IPS-18a (cell line): ENCODE data around the gene MACROD2.

ENCODE experiments used
- H3K27ac ChIP-seq: one replicate; pipeline ENCODE4 v1.5.1; 2013; ENCODE audit warnings: low read length
- H3K27me3 ChIP-seq: one replicate; pipeline ENCODE4 v1.6.1; 2013; ENCODE audit warnings: mild to moderate bottlenecking, low read length; ENCODE audit not compliant: control insufficient read depth, insufficient read depth
- H3K36me3 ChIP-seq: one replicate; pipeline ENCODE4 v1.6.1; 2013; ENCODE audit warnings: low read depth, low read length; ENCODE audit not compliant: control insufficient read depth
- H3K4me1 ChIP-seq: one replicate; pipeline ENCODE4 v1.6.1; 2013; ENCODE audit warnings: low read depth, low read length; ENCODE audit not compliant: control insufficient read depth
- H3K4me3 ChIP-seq: one replicate; pipeline ENCODE4 v1.5.1; 2013; ENCODE audit warnings: low read length
- H3K9ac ChIP-seq: one replicate; pipeline ENCODE4 v1.6.1; 2013; ENCODE audit warnings: mild to moderate bottlenecking, low read length, moderate library complexity
- H3K9me3 ChIP-seq: one replicate; pipeline ENCODE4 v1.6.1; 2013; ENCODE audit warnings: low read depth, low read length; ENCODE audit not compliant: control insufficient read depth

Gene MACROD2

GRCh38 chr20:14518648-14519047, 523.3 kb downstream of the MACROD2 start:
- Histone ChIP-seq H3K9ac (no peak overlapping the region), H3K4me1 (no peaks in the 10 kb centered on the region), H3K4me3 (no peak overlapping the region), H3K27ac (no peak overlapping the region), H3K9me3 (no peaks in the 10 kb centered on the region), H3K27me3 (no peaks in the 10 kb centered on the region), H3K36me3 (no peaks in the 10 kb centered on the region)

GRCh38 chr20:14521016-14521415, 525.7 kb downstream of the MACROD2 start:
- no peak overlapping the region for H3K27ac ChIP-seq

GRCh38 chr20:14521436-14521835, 526.1 kb downstream of the MACROD2 start:
- H3K4me3 ChIP-seq, result no peak overlapping the region
- H3K36me3 ChIP-seq, result no peaks in the 10 kb centered on the region
- H3K27me3 ChIP-seq, result no peaks in the 10 kb centered on the region
- H3K9ac ChIP-seq, result no peak overlapping the region
- H3K9me3 ChIP-seq, result no peaks in the 10 kb centered on the region
- no peaks in the 10 kb centered on the region for H3K4me1 ChIP-seq
- H3K27ac ChIP-seq, result no peak overlapping the region

More at GRCh38 chr20:14521016-14521415, 525.7 kb downstream of the MACROD2 start:
- Histone ChIP-seq H3K27me3 (no peaks in the 10 kb centered on the region), H3K36me3 (no peaks in the 10 kb centered on the region), H3K4me3 (no peak overlapping the region), H3K9me3 (no peaks in the 10 kb centered on the region), H3K4me1 (no peaks in the 10 kb centered on the region), H3K9ac (no peak overlapping the region)

- Histone ChIP-seq H3K9ac (no peak overlapping the region), H3K4me3 (no peak overlapping the region), H3K36me3 (no peaks in the 10 kb centered on the region), H3K4me1 (no peaks in the 10 kb centered on the region), H3K9me3 (no peaks in the 10 kb centered on the region), H3K27ac (no peak overlapping the region), H3K27me3 (no peaks in the 10 kb centered on the region)
Observed at GRCh38 chr20:14522595-14522994, 527.3 kb downstream of the MACROD2 start.

GRCh38 chr20:14523090-14523489, 527.8 kb downstream of the MACROD2 start:
- Histone ChIP-seq H3K9me3 (no peaks in the 10 kb centered on the region), H3K27me3 (no peaks in the 10 kb centered on the region), H3K4me1 (no peaks in the 10 kb centered on the region), H3K27ac (no peak overlapping the region), H3K4me3 (no peak overlapping the region), H3K9ac (no peak overlapping the region), H3K36me3 (no peaks in the 10 kb centered on the region)

GRCh38 chr20:14525426-14525825, 530.1 kb downstream of the MACROD2 start:
- H3K27ac ChIP-seq, result no peak overlapping the region
- H3K36me3 ChIP-seq, result no peaks in the 10 kb centered on the region
- H3K9ac ChIP-seq, result no peak overlapping the region
- no peaks in the 10 kb centered on the region for H3K27me3 ChIP-seq
- H3K9me3 ChIP-seq, result no peaks in the 10 kb centered on the region
- H3K4me3 ChIP-seq, result no peak overlapping the region
- H3K4me1 ChIP-seq, result no peaks in the 10 kb centered on the region

- Histone ChIP-seq H3K36me3 (no peaks in the 10 kb centered on the region), H3K27ac (no peak overlapping the region), H3K4me3 (no peak overlapping the region), H3K4me1 (no peaks in the 10 kb centered on the region), H3K27me3 (no peaks in the 10 kb centered on the region), H3K9ac (no peak overlapping the region), H3K9me3 (no peaks in the 10 kb centered on the region)
Observed at GRCh38 chr20:14526891-14527290, 531.6 kb downstream of the MACROD2 start.

GRCh38 chr20:14531786-14532185, 536.5 kb downstream of the MACROD2 start:
- no peaks in the 10 kb centered on the region for H3K27me3 ChIP-seq
- no peak overlapping the region for H3K27ac ChIP-seq
- no peaks in the 10 kb centered on the region for H3K36me3 ChIP-seq

GRCh38 chr20:14536738-14537137, 541.4 kb downstream of the MACROD2 start:
- Histone ChIP-seq H3K36me3 (no peaks in the 10 kb centered on the region), H3K27me3 (no peaks in the 10 kb centered on the region), H3K4me3 (no peak overlapping the region), H3K4me1 (no peaks in the 10 kb centered on the region), H3K9me3 (no peaks in the 10 kb centered on the region), H3K27ac (no peak overlapping the region), H3K9ac (no peak overlapping the region)

More at GRCh38 chr20:14531786-14532185, 536.5 kb downstream of the MACROD2 start:
- Histone ChIP-seq H3K9ac (no peak overlapping the region), H3K4me3 (no peak overlapping the region), H3K9me3 (no peaks in the 10 kb centered on the region), H3K4me1 (no peaks in the 10 kb centered on the region)

- no peaks in the 10 kb centered on the region for H3K4me1 ChIP-seq
- no peak overlapping the region for H3K27ac ChIP-seq
- no peaks in the 10 kb centered on the region for H3K9me3 ChIP-seq
- no peak overlapping the region for H3K4me3 ChIP-seq
- no peak overlapping the region for H3K9ac ChIP-seq
- no peaks in the 10 kb centered on the region for H3K27me3 ChIP-seq
- H3K36me3 ChIP-seq, result no peaks in the 10 kb centered on the region
Observed at GRCh38 chr20:14538433-14538832, 543.1 kb downstream of the MACROD2 start.

- Histone ChIP-seq H3K27me3 (no peaks in the 10 kb centered on the region), H3K4me3 (no peak overlapping the region), H3K9ac (no peak overlapping the region), H3K27ac (no peak overlapping the region), H3K4me1 (no peaks in the 10 kb centered on the region), H3K9me3 (no peaks in the 10 kb centered on the region), H3K36me3 (no peaks in the 10 kb centered on the region)
Observed at GRCh38 chr20:14543040-14543439, 547.7 kb downstream of the MACROD2 start.

- H3K4me1 ChIP-seq, result no peaks in the 10 kb centered on the region
- no peak overlapping the region for H3K27ac ChIP-seq
- no peak overlapping the region for H3K4me3 ChIP-seq
- H3K27me3 ChIP-seq, result no peaks in the 10 kb centered on the region
- no peak overlapping the region for H3K9ac ChIP-seq
- H3K9me3 ChIP-seq, result no peaks in the 10 kb centered on the region
- no peaks in the 10 kb centered on the region for H3K36me3 ChIP-seq
Observed at GRCh38 chr20:14544688-14545087, 549.4 kb downstream of the MACROD2 start.
